Fibroblast of mammary gland (primary cell): Measurements from ENCODE around the gene SIGMAR1.
A peak's percentile ranks its signal among the peaks of the same experiment; 100 is the strongest.

Experiments used
- DNase-seq: peaks from one replicate; pipeline ENCODE4 v3.0.0-alpha.2; 2010; ENCODE audit warnings: low read depth
- H3K4me3 ChIP-seq: 2 replicates; pipeline ENCODE4 v1.5.1; 2011; ENCODE audit warnings: low read depth, mild to moderate bottlenecking, low read length, moderate library complexity; ENCODE audit not compliant: control insufficient read depth
- TF ChIP-seq, protein P1 (sequence below): conservative IDR thresholded peaks from 2 replicates; pipeline ENCODE4 v1.5.1; 2011; ENCODE audit warnings: low read depth, low read length, inconsistent platforms; ENCODE audit not compliant: control insufficient read depth, insufficient read depth

Gene SIGMAR1

DNA sequence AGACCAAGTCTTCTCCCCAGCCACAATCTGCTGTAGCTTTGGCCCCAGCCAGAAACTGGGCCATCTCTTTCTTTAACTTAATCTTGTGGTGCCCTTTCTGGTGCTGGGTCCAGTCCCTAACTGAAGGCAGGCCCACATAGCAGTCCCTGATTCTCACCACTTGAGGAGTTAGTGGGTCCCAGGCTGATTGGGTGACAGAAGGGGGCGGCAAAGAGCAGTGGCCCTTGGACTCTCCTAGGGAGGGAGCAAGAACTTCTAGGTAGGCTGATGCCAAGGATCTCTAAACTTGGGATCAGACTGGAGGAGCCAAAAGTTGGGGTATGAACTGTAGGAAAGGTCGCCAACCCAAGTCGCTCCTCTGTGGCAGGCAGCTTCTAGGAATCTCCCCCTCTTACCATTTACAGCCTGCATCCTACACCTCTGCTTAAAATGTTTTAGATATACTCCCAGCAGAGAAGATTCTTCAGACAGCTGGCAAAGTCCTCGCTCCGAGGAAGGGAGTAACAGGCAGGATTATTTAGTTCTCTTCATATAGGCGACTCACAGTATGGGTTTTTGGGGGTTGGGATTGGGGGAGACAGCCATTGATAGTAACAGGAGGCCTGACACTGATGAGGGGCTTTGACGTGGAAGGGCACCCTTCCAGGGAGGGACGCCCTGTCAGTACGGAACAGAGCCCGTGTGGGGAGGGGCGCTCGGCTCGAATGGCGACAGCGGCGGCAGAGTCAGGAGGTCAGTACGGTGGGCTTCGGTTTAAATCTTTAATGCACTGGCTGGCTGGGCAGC is 26.9 kb upstream of the SIGMAR1 start:
- peak overlapping the region; percentile 64 for H3K4me3 ChIP-seq
- TF ChIP-seq, protein P1, sequence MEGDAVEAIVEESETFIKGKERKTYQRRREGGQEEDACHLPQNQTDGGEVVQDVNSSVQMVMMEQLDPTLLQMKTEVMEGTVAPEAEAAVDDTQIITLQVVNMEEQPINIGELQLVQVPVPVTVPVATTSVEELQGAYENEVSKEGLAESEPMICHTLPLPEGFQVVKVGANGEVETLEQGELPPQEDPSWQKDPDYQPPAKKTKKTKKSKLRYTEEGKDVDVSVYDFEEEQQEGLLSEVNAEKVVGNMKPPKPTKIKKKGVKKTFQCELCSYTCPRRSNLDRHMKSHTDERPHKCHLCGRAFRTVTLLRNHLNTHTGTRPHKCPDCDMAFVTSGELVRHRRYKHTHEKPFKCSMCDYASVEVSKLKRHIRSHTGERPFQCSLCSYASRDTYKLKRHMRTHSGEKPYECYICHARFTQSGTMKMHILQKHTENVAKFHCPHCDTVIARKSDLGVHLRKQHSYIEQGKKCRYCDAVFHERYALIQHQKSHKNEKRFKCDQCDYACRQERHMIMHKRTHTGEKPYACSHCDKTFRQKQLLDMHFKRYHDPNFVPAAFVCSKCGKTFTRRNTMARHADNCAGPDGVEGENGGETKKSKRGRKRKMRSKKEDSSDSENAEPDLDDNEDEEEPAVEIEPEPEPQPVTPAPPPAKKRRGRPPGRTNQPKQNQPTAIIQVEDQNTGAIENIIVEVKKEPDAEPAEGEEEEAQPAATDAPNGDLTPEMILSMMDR: peak; percentile 97
- DNase-seq: peak; percentile 81

DNA sequence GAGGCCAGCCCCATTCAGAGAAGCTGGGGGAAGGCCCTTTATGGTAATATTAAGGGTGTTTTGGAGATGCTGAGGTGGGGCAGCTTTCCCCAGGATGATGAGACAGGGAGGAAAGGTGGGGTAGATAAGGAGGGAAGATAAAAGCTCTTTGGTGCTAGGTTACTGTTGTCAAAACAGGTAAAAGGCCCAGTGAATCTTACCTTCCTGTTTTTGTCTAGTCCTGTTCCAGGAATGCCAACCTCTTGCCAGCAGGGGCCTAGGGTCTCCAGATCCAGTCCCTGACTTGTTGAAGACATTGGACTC is 25.7 kb upstream of the SIGMAR1 start:
- TF ChIP-seq, protein P1: no peak
- DNase-seq: no peak
- H3K4me3 ChIP-seq: no peak overlapping the region

DNA sequence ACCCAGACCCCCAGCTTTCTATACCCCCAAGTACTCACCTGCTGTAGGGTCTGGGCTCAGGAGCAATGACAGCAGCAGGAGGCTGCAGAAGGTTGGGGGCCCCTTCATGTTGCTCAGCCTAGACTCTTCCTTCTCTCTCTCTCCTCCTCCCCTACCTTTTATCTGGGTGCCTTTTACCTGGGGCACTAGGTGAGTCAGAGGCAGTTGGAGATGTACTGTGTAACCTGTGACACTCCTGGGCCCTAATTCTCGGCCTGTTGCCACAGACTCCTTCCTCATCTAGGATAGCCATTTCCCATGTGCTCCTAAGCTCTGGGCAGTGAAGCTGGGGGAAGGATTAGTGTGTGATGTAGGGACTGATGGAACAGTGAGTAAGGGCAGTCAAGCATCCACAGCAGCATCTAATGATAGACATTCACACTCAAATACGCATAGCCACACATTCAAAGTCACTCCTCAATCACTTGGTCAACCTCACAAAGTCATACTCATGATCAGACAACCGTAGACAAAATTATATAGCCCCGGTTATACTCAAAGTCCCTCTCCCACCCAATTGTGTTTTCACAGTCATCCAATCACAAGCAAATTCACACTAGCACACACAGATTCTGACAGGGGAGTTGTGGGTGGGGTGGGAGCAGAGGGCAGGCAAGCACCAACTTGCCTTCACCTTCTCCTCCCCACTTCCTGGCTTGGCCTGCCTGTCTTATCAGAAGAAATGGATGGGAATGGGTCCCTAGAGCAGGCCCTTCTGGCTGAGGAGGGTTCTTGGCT is 25.1 kb upstream of the SIGMAR1 start, which contains the start of gene CCL27:
CCL27 (minus strand) TSS at position 132 of the 777 bp plus-strand sequence; CDS start at position 108, 24 bp downstream.
- no peak within 1 kb of the TSS for H3K4me3 ChIP-seq
- TF ChIP-seq, protein P1: no peak
- no peak for DNase-seq

DNA sequence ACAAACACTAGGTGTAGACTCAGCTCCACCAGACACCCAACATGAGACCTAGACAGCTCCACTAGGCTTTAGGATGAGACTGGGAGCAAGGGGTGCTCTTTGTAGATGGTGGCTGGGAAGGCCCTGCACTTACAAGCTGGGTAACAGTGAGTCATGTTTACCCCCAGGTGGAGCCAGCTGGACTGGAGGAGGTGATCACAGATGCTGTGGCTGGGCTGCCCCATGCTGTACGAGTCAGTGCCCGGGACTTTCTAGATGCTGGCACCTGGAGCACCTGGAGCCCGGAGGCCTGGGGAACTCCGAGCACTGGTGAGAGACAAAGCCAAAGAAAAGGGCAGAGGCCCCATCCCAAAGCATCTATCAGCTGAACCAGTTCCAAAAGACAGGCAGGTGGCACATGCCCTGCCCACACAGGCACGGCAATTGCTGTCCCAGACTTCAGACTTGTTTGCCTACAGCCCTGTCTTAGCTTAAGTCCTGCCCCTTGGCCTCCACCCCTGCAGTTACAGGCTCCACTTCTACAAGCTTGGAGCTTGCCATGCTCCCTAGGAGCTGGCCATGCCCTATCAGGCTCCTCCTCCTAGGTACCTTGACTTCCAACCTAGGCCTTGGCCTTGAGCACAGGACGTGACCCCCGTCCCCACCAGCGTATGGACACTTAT is 22.1 kb upstream of the SIGMAR1 start:
- H3K4me3 ChIP-seq: no peak overlapping the region
- TF ChIP-seq, protein P1: no peak
- DNase-seq: no peak

DNA sequence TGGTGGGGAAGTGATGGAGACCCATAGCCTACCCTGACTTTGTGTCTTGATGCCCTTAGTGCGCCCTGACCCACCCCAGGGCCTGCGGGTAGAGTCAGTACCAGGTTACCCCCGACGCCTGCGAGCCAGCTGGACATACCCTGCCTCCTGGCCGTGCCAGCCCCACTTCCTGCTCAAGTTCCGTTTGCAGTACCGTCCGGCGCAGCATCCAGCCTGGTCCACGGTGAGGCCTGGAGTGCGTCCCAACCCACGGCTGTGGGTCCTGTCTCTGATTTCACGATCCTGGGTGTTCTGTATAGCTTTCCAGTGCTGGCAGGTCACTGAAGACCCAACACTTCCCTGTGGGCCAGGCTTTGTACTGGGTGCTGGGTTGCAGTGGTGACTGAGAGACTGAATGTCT is 20.9 kb upstream of the SIGMAR1 start:
- TF ChIP-seq, protein P1: no peak
- no peak for DNase-seq
- H3K4me3 ChIP-seq: no peak overlapping the region

DNA sequence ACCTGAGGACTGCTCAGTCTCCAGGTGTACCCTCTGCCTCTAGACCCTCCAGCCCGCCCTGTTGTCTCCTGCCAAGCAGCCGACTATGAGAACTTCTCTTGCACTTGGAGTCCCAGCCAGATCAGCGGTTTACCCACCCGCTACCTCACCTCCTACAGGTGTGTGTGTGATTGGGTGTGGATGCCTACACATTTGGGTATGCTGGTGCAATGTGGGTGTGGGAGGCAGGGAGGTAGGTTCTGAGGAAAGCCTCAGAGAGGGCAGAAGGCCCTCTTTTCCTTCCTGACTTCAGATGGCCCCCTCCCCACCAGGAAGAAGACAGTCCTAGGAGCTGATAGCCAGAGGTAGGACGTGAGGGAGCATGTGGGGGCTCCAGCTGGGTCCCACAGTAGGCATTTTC is 19.4 kb upstream of the SIGMAR1 start:
- DNase-seq: no peak
- TF ChIP-seq, protein P1: no peak

More for the DNA sequence above, 19.4 kb upstream of the SIGMAR1 start:
- no peak overlapping the region for H3K4me3 ChIP-seq
